SIG-M5 (cell line): ENCODE data around the gene UTRN.

ENCODE experiments used
- DNase-seq: peaks from one replicate; lab custom pipeline; 2025; lab: John Stamatoyannopoulos, UW

UTRN gene

GRCh38 chr6:144283646-144284477, 1.3 kb upstream of the UTRN start:
- DNase-seq = no peak

- DNase-seq = no peak
Measured at GRCh38 chr6:144284478-144284782, 705 bp upstream of the UTRN start.

GRCh38 chr6:144285548-144285797, 338 bp downstream of the UTRN start:
- no peak for DNase-seq

- DNase-seq = no peak
Measured at GRCh38 chr6:144285798-144286502, 815 bp downstream of the UTRN start.

GRCh38 chr6:144286503-144287393, 1.6 kb downstream of the UTRN start:
- DNase-seq = no peak

GRCh38 chr6:144289006-144289405, 3.9 kb downstream of the UTRN start:
- DNase-seq = no peak

GRCh38 chr6:144292372-144292771, 7.2 kb downstream of the UTRN start:
- DNase-seq = no peak

GRCh38 chr6:144294016-144294415, 8.9 kb downstream of the UTRN start:
- no peak for DNase-seq

- no peak for DNase-seq
Measured at GRCh38 chr6:144295211-144295610, 10.1 kb downstream of the UTRN start.

- no peak for DNase-seq
Measured at GRCh38 chr6:144295981-144296767, 11.0 kb downstream of the UTRN start.

- DNase-seq = no peak
Measured at GRCh38 chr6:144296973-144297372, 11.8 kb downstream of the UTRN start.

GRCh38 chr6:144297511-144298100, 12.5 kb downstream of the UTRN start:
- DNase-seq = no peak

- DNase-seq = no peak
Measured at GRCh38 chr6:144298194-144298593, 13.1 kb downstream of the UTRN start.

GRCh38 chr6:144298916-144299315, 13.8 kb downstream of the UTRN start:
- no peak for DNase-seq

- no peak for DNase-seq
Measured at GRCh38 chr6:144302701-144303372, 17.7 kb downstream of the UTRN start.

- DNase-seq = no peak
Measured at GRCh38 chr6:144304223-144304848, 19.2 kb downstream of the UTRN start.

GRCh38 chr6:144305567-144305966, 20.4 kb downstream of the UTRN start:
- no peak for DNase-seq

GRCh38 chr6:144305985-144306384, 20.9 kb downstream of the UTRN start:
- no peak for DNase-seq

- no peak for DNase-seq
Measured at GRCh38 chr6:144307880-144308279, 22.7 kb downstream of the UTRN start.

- DNase-seq = no peak
Measured at GRCh38 chr6:144310765-144311164, 25.6 kb downstream of the UTRN start.

- DNase-seq = no peak
Measured at GRCh38 chr6:144311361-144311760, 26.2 kb downstream of the UTRN start.
